ENCODE data around the gene MYO19.

MYO19 gene

DNA sequence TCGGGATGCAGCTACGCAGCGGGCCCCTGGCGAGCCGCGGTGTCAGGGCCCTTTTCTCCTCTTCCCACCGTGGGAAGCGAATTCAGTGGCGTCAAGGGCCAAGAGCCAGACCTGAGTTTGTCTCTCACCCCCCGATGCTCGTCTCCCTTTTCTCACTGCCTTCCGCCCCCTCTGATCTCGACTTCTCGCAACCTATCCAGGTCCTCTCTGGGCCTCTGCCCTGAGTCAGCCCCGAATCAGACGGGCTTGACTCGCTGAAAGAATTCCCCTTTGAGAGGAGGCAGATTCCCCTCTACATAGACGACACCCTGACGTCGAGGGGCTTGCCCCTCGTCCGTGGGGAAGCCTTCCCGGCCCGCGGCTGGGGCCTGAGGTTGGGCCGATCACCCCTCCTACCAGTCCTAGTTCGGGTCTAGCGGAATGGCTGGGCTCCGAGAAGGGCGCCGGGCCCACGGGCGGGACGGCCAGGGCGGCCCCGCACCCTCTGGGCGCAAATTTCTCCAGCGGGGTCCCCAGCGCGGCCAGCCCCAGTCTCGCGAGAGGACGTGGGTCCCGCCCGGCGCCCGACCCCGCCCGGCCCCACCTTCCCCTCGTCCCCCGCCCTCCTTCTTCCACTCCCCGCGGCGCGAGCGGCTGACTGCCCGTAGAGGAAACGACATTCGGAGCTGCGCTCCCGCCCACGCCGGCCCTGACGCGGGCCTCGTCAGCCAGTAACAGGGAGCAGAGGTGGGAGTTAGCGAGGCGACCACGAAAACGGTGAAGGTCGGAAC lies 9.8 kb upstream of the MYO19 start, which contains the start of gene GGNBP2:
GGNBP2 (plus strand) TSS at position 613 of the 770 bp plus-strand sequence. CDS start 806 bp downstream, outside the sequence.
- TF ChIP-seq, protein P1, sequence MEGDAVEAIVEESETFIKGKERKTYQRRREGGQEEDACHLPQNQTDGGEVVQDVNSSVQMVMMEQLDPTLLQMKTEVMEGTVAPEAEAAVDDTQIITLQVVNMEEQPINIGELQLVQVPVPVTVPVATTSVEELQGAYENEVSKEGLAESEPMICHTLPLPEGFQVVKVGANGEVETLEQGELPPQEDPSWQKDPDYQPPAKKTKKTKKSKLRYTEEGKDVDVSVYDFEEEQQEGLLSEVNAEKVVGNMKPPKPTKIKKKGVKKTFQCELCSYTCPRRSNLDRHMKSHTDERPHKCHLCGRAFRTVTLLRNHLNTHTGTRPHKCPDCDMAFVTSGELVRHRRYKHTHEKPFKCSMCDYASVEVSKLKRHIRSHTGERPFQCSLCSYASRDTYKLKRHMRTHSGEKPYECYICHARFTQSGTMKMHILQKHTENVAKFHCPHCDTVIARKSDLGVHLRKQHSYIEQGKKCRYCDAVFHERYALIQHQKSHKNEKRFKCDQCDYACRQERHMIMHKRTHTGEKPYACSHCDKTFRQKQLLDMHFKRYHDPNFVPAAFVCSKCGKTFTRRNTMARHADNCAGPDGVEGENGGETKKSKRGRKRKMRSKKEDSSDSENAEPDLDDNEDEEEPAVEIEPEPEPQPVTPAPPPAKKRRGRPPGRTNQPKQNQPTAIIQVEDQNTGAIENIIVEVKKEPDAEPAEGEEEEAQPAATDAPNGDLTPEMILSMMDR (IDR thresholded peaks at IDR 0.05; ENCODE audit: low read depth, low read length), result no peak
- TF ChIP-seq EZH2phosphoT487 (IDR thresholded peaks at IDR 0.05; ENCODE audit: low read depth), result no peak
- peaks cover 58% of the 10 kb centered on the region for H3K79me2 ChIP-seq (ENCODE audit: low read length)
- H3K36me3 ChIP-seq (replicated peaks; ENCODE audit: low read depth, low read length), result peaks cover 15% of the 10 kb centered on the region

DNA sequence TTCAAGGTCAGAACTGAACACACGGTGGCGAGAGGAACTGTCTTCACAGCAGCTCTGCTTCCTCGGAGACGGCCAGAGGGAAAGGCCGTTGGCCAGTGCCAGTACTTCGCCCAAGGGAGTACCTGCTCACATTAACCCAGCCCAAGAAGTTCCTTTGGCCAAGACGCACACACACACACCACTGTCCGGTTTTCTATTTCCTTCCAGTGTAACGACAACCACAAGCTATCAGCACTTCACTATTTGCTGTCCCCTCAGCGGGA lies 9.3 kb upstream of the MYO19 start:
- H3K79me2 ChIP-seq (ENCODE audit: low read length), result peaks cover 53% of the 10 kb centered on the region

More for the DNA sequence above, 9.8 kb upstream of the MYO19 start, which contains the start of gene GGNBP2:
- peak within 1 kb of the TSS; percentile 92 for H3K27ac ChIP-seq (ENCODE audit: low read length)
- H2AFZ ChIP-seq (ENCODE audit: low read depth, low read length), result peak within 1 kb of the TSS; percentile 97
- H3K9ac ChIP-seq (ENCODE audit: low read length), result peak within 1 kb of the TSS; percentile 99
- peak within 1 kb of the TSS; percentile 92 for H3K4me2 ChIP-seq (ENCODE audit: low read length)
- no peaks in the 10 kb centered on the region for H3K27me3 ChIP-seq (ENCODE audit: low read depth, low read length)
- H3K9me3 ChIP-seq (ENCODE audit: insufficient read depth, low read length), result no peaks in the 10 kb centered on the region
- H4K20me1 ChIP-seq (ENCODE audit: insufficient read depth, low read length), result peaks cover 31% of the 10 kb centered on the region
- H3K4me1 ChIP-seq (ENCODE audit: low read length), result peaks cover 20% of the 10 kb centered on the region
- H3K4me3 ChIP-seq (ENCODE audit: low read length), result peak within 1 kb of the TSS; percentile 97

DNA sequence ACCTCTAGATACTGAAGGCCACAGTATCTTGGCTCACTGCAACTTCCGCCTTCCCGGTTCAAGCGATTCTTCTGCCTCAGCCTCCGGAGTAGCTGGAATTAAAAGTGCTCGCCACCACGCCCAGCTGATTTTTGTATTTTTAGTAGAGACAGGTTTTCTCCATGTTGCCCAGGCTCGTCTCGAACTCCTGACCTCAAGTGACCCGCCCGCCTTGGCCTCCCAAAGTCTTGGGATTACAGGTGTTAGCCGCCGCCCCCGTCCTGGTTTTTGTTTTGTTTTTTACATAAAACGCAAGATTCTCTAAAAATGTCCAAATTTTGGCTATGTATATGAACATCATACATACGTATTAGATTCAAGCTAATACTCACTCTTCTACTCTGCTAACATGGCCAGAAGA lies 8.1 kb upstream of the MYO19 start:
- no peak for TF ChIP-seq EZH2phosphoT487 (IDR thresholded peaks at IDR 0.05; ENCODE audit: low read depth)
- TF ChIP-seq, protein P1 (IDR thresholded peaks at IDR 0.05; ENCODE audit: low read depth, low read length), result no peak
- H3K27ac ChIP-seq (ENCODE audit: low read length), result no peak overlapping the region
- no peak overlapping the region for H3K9ac ChIP-seq (ENCODE audit: low read length)
- no peaks in the 10 kb centered on the region for H3K9me3 ChIP-seq (ENCODE audit: insufficient read depth, low read length)
- no peak overlapping the region for H3K4me3 ChIP-seq (ENCODE audit: low read length)
- H3K4me1 ChIP-seq (ENCODE audit: low read length), result peaks cover 16% of the 10 kb centered on the region
- no peak overlapping the region for H3K4me2 ChIP-seq (ENCODE audit: low read length)
- H3K79me2 ChIP-seq (ENCODE audit: low read length), result peaks cover 43% of the 10 kb centered on the region
- peaks cover 16% of the 10 kb centered on the region for H3K36me3 ChIP-seq (replicated peaks; ENCODE audit: low read depth, low read length)
- no peaks in the 10 kb centered on the region for H3K27me3 ChIP-seq (ENCODE audit: low read depth, low read length)
- no peak overlapping the region for H2AFZ ChIP-seq (ENCODE audit: low read depth, low read length)
- H4K20me1 ChIP-seq (ENCODE audit: insufficient read depth, low read length), result peaks cover 17% of the 10 kb centered on the region

More for the DNA sequence above, 9.3 kb upstream of the MYO19 start:
- TF ChIP-seq, protein P1 (IDR thresholded peaks at IDR 0.05; ENCODE audit: low read depth, low read length), result peak; percentile 33; the same call in 1 of the 2 replicates
- TF ChIP-seq EZH2phosphoT487 (IDR thresholded peaks at IDR 0.05; ENCODE audit: low read depth), result no peak
- H3K27ac ChIP-seq (ENCODE audit: low read length), result peak overlapping the region; percentile 92
- H2AFZ ChIP-seq (ENCODE audit: low read depth, low read length), result 0 out of 2 replicates have a peak overlapping the region, but pooled peaks have one; percentile 97
- H3K9ac ChIP-seq (ENCODE audit: low read length), result peak overlapping the region; percentile 99
- H3K4me2 ChIP-seq (ENCODE audit: low read length), result peak overlapping the region; percentile 81
- no peaks in the 10 kb centered on the region for H3K9me3 ChIP-seq (ENCODE audit: insufficient read depth, low read length)
- peaks cover 26% of the 10 kb centered on the region for H4K20me1 ChIP-seq (ENCODE audit: insufficient read depth, low read length)
- no peaks in the 10 kb centered on the region for H3K27me3 ChIP-seq (ENCODE audit: low read depth, low read length)
- H3K4me1 ChIP-seq (ENCODE audit: low read length), result peaks cover 18% of the 10 kb centered on the region
- H3K4me3 ChIP-seq (ENCODE audit: low read length), result peak overlapping the region; percentile 97
- H3K36me3 ChIP-seq (replicated peaks; ENCODE audit: low read depth, low read length), result peaks cover 14% of the 10 kb centered on the region

DNA sequence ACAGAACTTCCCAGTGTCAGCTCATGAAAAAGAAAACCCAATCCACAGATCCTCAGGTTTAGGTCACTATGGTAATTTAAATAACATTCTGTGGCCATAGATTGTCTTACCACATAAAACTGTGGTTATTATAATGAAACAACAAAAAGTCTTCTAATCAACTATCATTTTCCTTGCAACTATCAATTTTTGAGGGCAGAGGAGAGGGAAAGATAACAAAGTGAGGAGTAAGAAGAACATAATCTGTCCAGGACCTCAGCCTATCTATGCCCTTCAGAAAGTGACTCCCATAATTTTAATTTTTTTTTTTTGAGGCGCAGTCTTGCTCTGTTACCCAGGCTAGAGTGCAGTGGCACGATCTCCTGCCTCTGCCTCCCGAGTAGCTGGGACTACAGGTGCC lies 6.0 kb upstream of the MYO19 start:
- peaks cover 2% of the 10 kb centered on the region; the same call in 1 of the 2 replicates for H3K9me3 ChIP-seq (ENCODE audit: insufficient read depth, low read length)
- no peak overlapping the region for H3K9ac ChIP-seq (ENCODE audit: low read length)
- peaks cover 28% of the 10 kb centered on the region for H3K36me3 ChIP-seq (replicated peaks; ENCODE audit: low read depth, low read length)
- H3K4me2 ChIP-seq (ENCODE audit: low read length), result no peak overlapping the region
- peaks cover 42% of the 10 kb centered on the region for H3K79me2 ChIP-seq (ENCODE audit: low read length)
- no peak overlapping the region for H3K27ac ChIP-seq (ENCODE audit: low read length)
- no peak overlapping the region for H3K4me3 ChIP-seq (ENCODE audit: low read length)
- TF ChIP-seq, protein P1 (IDR thresholded peaks at IDR 0.05; ENCODE audit: low read depth, low read length), result no peak
- no peak for TF ChIP-seq EZH2phosphoT487 (IDR thresholded peaks at IDR 0.05; ENCODE audit: low read depth)
- peaks cover 9% of the 10 kb centered on the region; the same call in 1 of the 2 replicates for H3K4me1 ChIP-seq (ENCODE audit: low read length)
- H3K27me3 ChIP-seq (ENCODE audit: low read depth, low read length), result no peaks in the 10 kb centered on the region
- no peak overlapping the region for H2AFZ ChIP-seq (ENCODE audit: low read depth, low read length)
- H4K20me1 ChIP-seq (ENCODE audit: insufficient read depth, low read length), result no peaks in the 10 kb centered on the region

Measured in OCI-LY3 (cell line).